ENCODE data around the gene TRPV2. TPM values are rescaled to one million over a fixed set of nuclear protein-coding genes. Genes with fewer than 3 reads are reported as not detected.

The TRPV2 gene
- total and polyA plus RNA-seq, 2 donors, result 29.0 to 39.8 TPM

GRCh38 chr17:16456742-16457316 is 41.5 kb downstream of the TRPV2 start:
- no peaks in the 10 kb centered on the region for H3K4me1 ChIP-seq (ENCODE audit: control insufficient read depth in 2 of 2, insufficient read depth in 2 of 2, low read length in 2 of 2)
- H3K9me3 ChIP-seq (ENCODE audit: control insufficient read depth in 2 of 2, insufficient read depth in 1 of 2, low read length in 1 of 2), result no peaks in the 10 kb centered on the region
- DNase-seq (ENCODE audit: low read depth in 6 of 9, low spot score in 9 of 9), result no peak
- H3K27ac ChIP-seq (ENCODE audit: low read depth in 1 of 2, low read length in 1 of 2), result no peak overlapping the region
- peaks cover 0 to 6% of the 10 kb centered on the region in 2 donors for H3K36me3 ChIP-seq (ENCODE audit: control insufficient read depth in 2 of 2, insufficient read depth in 2 of 2, low read length in 1 of 2)
- WGBS, result 96% methylated on average over 9 of the region's 9 CpGs
- H3K27me3 ChIP-seq (ENCODE audit: control insufficient read depth in 2 of 2, insufficient read depth in 1 of 2, low read length in 1 of 2), result no peaks in the 10 kb centered on the region
- H3K4me3 ChIP-seq (ENCODE audit: low read length in 2 of 2), result no peak overlapping the region

- Histone ChIP-seq H3K4me3 (ENCODE audit: low read length in 2 of 2) (no peak overlapping the region), H3K9me3 (ENCODE audit: control insufficient read depth in 2 of 2, insufficient read depth in 1 of 2, low read length in 1 of 2) (no peaks in the 10 kb centered on the region), H3K36me3 (ENCODE audit: control insufficient read depth in 2 of 2, insufficient read depth in 2 of 2, low read length in 1 of 2) (peaks cover 3 to 9% of the 10 kb centered on the region in 2 donors), H3K4me1 (ENCODE audit: control insufficient read depth in 2 of 2, insufficient read depth in 2 of 2, low read length in 2 of 2) (no peaks in the 10 kb centered on the region), H3K27ac (ENCODE audit: low read depth in 1 of 2, low read length in 1 of 2) (no peak overlapping the region), H3K27me3 (ENCODE audit: control insufficient read depth in 2 of 2, insufficient read depth in 1 of 2, low read length in 1 of 2) (no peaks in the 10 kb centered on the region)
- WGBS, result 97% methylated on average over 11 of the region's 11 CpGs
- DNase-seq (ENCODE audit: low read depth in 6 of 9, low spot score in 9 of 9), result no peak
These were observed 43.9 kb downstream of the TRPV2 start for GRCh38 chr17:16459271-16459670.

GRCh38 chr17:16459855-16460550 is 44.6 kb downstream of the TRPV2 start:
- 97% methylated on average over 5 of the region's 5 CpGs for WGBS
- DNase-seq (ENCODE audit: low read depth in 6 of 9, low spot score in 9 of 9), result no peak
- peaks cover 3 to 9% of the 10 kb centered on the region in 2 donors for H3K36me3 ChIP-seq (ENCODE audit: control insufficient read depth in 2 of 2, insufficient read depth in 2 of 2, low read length in 1 of 2)
- H3K27me3 ChIP-seq (ENCODE audit: control insufficient read depth in 2 of 2, insufficient read depth in 1 of 2, low read length in 1 of 2), result no peaks in the 10 kb centered on the region
- no peak overlapping the region for H3K4me3 ChIP-seq (ENCODE audit: low read length in 2 of 2)
- no peaks in the 10 kb centered on the region for H3K9me3 ChIP-seq (ENCODE audit: control insufficient read depth in 2 of 2, insufficient read depth in 1 of 2, low read length in 1 of 2)
- H3K4me1 ChIP-seq (ENCODE audit: control insufficient read depth in 2 of 2, insufficient read depth in 2 of 2, low read length in 2 of 2), result no peaks in the 10 kb centered on the region
- H3K27ac ChIP-seq (ENCODE audit: low read depth in 1 of 2, low read length in 1 of 2), result no peak overlapping the region

- H3K36me3 ChIP-seq (ENCODE audit: control insufficient read depth in 2 of 2, insufficient read depth in 2 of 2, low read length in 1 of 2), result peaks cover 3 to 9% of the 10 kb centered on the region in 2 donors
- 96% methylated on average over 17 of the region's 17 CpGs for WGBS
- no peak overlapping the region for H3K4me3 ChIP-seq (ENCODE audit: low read length in 2 of 2)
- H3K9me3 ChIP-seq (ENCODE audit: control insufficient read depth in 2 of 2, insufficient read depth in 1 of 2, low read length in 1 of 2), result no peaks in the 10 kb centered on the region
- no peak for DNase-seq (ENCODE audit: low read depth in 6 of 9, low spot score in 9 of 9)
- no peaks in the 10 kb centered on the region for H3K4me1 ChIP-seq (ENCODE audit: control insufficient read depth in 2 of 2, insufficient read depth in 2 of 2, low read length in 2 of 2)
- no peaks in the 10 kb centered on the region for H3K27me3 ChIP-seq (ENCODE audit: control insufficient read depth in 2 of 2, insufficient read depth in 1 of 2, low read length in 1 of 2)
- H3K27ac ChIP-seq (ENCODE audit: low read depth in 1 of 2, low read length in 1 of 2), result no peak overlapping the region
These were observed 45.6 kb downstream of the TRPV2 start for GRCh38 chr17:16460796-16461605.

- Histone ChIP-seq H3K4me3 (ENCODE audit: low read length in 2 of 2) (no peak overlapping the region), H3K4me1 (ENCODE audit: control insufficient read depth in 2 of 2, insufficient read depth in 2 of 2, low read length in 2 of 2) (no peaks in the 10 kb centered on the region), H3K9me3 (ENCODE audit: control insufficient read depth in 2 of 2, insufficient read depth in 1 of 2, low read length in 1 of 2) (no peaks in the 10 kb centered on the region), H3K27me3 (ENCODE audit: control insufficient read depth in 2 of 2, insufficient read depth in 1 of 2, low read length in 1 of 2) (no peaks in the 10 kb centered on the region), H3K36me3 (ENCODE audit: control insufficient read depth in 2 of 2, insufficient read depth in 2 of 2, low read length in 1 of 2) (peaks cover 3 to 9% of the 10 kb centered on the region in 2 donors), H3K27ac (ENCODE audit: low read depth in 1 of 2, low read length in 1 of 2) (no peak overlapping the region)
- WGBS, result 98% methylated on average over 3 of the region's 3 CpGs
- no peak for DNase-seq (ENCODE audit: low read depth in 6 of 9, low spot score in 9 of 9)
These were observed 46.2 kb downstream of the TRPV2 start for GRCh38 chr17:16461606-16461866.

GRCh38 chr17:16462070-16462864 is 46.9 kb downstream of the TRPV2 start:
- Histone ChIP-seq H3K36me3 (ENCODE audit: control insufficient read depth in 2 of 2, insufficient read depth in 2 of 2, low read length in 1 of 2) (peaks cover 3 to 9% of the 10 kb centered on the region in 2 donors), H3K27me3 (ENCODE audit: control insufficient read depth in 2 of 2, insufficient read depth in 1 of 2, low read length in 1 of 2) (no peaks in the 10 kb centered on the region), H3K4me3 (ENCODE audit: low read length in 2 of 2) (no peak overlapping the region), H3K4me1 (ENCODE audit: control insufficient read depth in 2 of 2, insufficient read depth in 2 of 2, low read length in 2 of 2) (no peaks in the 10 kb centered on the region), H3K9me3 (ENCODE audit: control insufficient read depth in 2 of 2, insufficient read depth in 1 of 2, low read length in 1 of 2) (no peaks in the 10 kb centered on the region), H3K27ac (ENCODE audit: low read depth in 1 of 2, low read length in 1 of 2) (no peak overlapping the region)
- no peak for DNase-seq (ENCODE audit: low read depth in 6 of 9, low spot score in 9 of 9)
- 97% methylated on average over 20 of the region's 20 CpGs for WGBS

GRCh38 chr17:16463358-16464302 is 48.3 kb downstream of the TRPV2 start:
- no peaks in the 10 kb centered on the region for H3K4me1 ChIP-seq (ENCODE audit: control insufficient read depth in 2 of 2, insufficient read depth in 2 of 2, low read length in 2 of 2)
- no peaks in the 10 kb centered on the region for H3K27me3 ChIP-seq (ENCODE audit: control insufficient read depth in 2 of 2, insufficient read depth in 1 of 2, low read length in 1 of 2)
- H3K9me3 ChIP-seq (ENCODE audit: control insufficient read depth in 2 of 2, insufficient read depth in 1 of 2, low read length in 1 of 2), result no peaks in the 10 kb centered on the region
- no peak overlapping the region for H3K27ac ChIP-seq (ENCODE audit: low read depth in 1 of 2, low read length in 1 of 2)
- WGBS, result 96% methylated on average over 13 of the region's 13 CpGs
- H3K36me3 ChIP-seq (ENCODE audit: control insufficient read depth in 2 of 2, insufficient read depth in 2 of 2, low read length in 1 of 2), result peaks cover 3 to 9% of the 10 kb centered on the region in 2 donors
- DNase-seq (ENCODE audit: low read depth in 6 of 9, low spot score in 9 of 9), result no peak
- H3K4me3 ChIP-seq (ENCODE audit: low read length in 2 of 2), result no peak overlapping the region

- Histone ChIP-seq H3K27me3 (ENCODE audit: control insufficient read depth in 2 of 2, insufficient read depth in 1 of 2, low read length in 1 of 2) (no peaks in the 10 kb centered on the region), H3K4me3 (ENCODE audit: low read length in 2 of 2) (no peak overlapping the region), H3K36me3 (ENCODE audit: control insufficient read depth in 2 of 2, insufficient read depth in 2 of 2, low read length in 1 of 2) (peaks cover 3 to 11% of the 10 kb centered on the region in 2 donors), H3K4me1 (ENCODE audit: control insufficient read depth in 2 of 2, insufficient read depth in 2 of 2, low read length in 2 of 2) (no peaks in the 10 kb centered on the region), H3K9me3 (ENCODE audit: control insufficient read depth in 2 of 2, insufficient read depth in 1 of 2, low read length in 1 of 2) (no peaks in the 10 kb centered on the region), H3K27ac (ENCODE audit: low read depth in 1 of 2, low read length in 1 of 2) (no peak overlapping the region)
- WGBS, result 96% methylated on average over 12 of the region's 12 CpGs
- DNase-seq (ENCODE audit: low read depth in 6 of 9, low spot score in 9 of 9), result no peak
These were observed 49.1 kb downstream of the TRPV2 start for GRCh38 chr17:16464303-16465051.
